ENCODE data around the gene ADM2.

DNA sequence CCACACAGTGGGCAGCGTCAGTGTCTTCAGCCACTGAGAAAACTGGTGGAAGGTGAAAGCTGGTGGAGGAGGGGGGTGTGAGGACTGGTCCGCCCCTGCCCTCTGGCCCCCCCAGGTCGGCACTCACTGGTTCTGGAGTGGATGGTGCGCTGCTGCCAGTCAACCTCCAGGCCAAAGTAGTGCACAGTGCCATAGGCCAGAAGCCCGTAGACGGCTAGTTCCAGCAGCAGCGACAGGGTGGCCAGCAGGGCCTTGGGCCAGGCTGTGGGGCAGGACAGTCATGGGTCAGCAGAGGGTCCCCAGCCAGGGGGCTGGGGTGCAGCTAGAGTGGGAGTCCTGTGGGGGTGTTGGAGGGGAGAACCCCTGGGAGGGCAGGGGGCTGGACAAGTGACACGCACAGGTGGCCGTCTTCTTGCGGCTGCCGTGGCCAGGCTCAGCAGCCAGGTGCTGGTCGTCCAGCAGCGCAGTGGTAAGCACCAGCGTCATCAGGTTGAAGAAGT lies 24.0 kb downstream of the ADM2 start:
- TF ChIP-seq POLR2A (IDR thresholded peaks at IDR 0.05) = no peak
- TF ChIP-seq, protein P1, sequence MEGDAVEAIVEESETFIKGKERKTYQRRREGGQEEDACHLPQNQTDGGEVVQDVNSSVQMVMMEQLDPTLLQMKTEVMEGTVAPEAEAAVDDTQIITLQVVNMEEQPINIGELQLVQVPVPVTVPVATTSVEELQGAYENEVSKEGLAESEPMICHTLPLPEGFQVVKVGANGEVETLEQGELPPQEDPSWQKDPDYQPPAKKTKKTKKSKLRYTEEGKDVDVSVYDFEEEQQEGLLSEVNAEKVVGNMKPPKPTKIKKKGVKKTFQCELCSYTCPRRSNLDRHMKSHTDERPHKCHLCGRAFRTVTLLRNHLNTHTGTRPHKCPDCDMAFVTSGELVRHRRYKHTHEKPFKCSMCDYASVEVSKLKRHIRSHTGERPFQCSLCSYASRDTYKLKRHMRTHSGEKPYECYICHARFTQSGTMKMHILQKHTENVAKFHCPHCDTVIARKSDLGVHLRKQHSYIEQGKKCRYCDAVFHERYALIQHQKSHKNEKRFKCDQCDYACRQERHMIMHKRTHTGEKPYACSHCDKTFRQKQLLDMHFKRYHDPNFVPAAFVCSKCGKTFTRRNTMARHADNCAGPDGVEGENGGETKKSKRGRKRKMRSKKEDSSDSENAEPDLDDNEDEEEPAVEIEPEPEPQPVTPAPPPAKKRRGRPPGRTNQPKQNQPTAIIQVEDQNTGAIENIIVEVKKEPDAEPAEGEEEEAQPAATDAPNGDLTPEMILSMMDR (IDR thresholded peaks at IDR 0.05) = no peak
